HG03342 (cell line): Measurements from ENCODE around the gene ATAD5.
A peak's percentile ranks its signal among the peaks of the same experiment; 100 is the strongest.
"Not testable (repeated sequence)": the region's sequence is repeated elsewhere in the genome, so short reads cannot be mapped to it uniquely, and the experiment has no call there.

Source experiments
- ATAC-seq: cut with Tn5 transposase; IDR thresholded peaks from one replicate; pipeline ENCODE4 v1.9.1; 2021; ENCODE audit warnings: mild to moderate bottlenecking, moderate library complexity; ENCODE audit not compliant: unreplicated experiment

The ATAD5 gene, protein sequence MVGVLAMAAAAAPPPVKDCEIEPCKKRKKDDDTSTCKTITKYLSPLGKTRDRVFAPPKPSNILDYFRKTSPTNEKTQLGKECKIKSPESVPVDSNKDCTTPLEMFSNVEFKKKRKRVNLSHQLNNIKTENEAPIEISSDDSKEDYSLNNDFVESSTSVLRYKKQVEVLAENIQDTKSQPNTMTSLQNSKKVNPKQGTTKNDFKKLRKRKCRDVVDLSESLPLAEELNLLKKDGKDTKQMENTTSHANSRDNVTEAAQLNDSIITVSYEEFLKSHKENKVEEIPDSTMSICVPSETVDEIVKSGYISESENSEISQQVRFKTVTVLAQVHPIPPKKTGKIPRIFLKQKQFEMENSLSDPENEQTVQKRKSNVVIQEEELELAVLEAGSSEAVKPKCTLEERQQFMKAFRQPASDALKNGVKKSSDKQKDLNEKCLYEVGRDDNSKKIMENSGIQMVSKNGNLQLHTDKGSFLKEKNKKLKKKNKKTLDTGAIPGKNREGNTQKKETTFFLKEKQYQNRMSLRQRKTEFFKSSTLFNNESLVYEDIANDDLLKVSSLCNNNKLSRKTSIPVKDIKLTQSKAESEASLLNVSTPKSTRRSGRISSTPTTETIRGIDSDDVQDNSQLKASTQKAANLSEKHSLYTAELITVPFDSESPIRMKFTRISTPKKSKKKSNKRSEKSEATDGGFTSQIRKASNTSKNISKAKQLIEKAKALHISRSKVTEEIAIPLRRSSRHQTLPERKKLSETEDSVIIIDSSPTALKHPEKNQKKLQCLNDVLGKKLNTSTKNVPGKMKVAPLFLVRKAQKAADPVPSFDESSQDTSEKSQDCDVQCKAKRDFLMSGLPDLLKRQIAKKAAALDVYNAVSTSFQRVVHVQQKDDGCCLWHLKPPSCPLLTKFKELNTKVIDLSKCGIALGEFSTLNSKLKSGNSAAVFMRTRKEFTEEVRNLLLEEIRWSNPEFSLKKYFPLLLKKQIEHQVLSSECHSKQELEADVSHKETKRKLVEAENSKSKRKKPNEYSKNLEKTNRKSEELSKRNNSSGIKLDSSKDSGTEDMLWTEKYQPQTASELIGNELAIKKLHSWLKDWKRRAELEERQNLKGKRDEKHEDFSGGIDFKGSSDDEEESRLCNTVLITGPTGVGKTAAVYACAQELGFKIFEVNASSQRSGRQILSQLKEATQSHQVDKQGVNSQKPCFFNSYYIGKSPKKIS (N-terminal part only)

DNA sequence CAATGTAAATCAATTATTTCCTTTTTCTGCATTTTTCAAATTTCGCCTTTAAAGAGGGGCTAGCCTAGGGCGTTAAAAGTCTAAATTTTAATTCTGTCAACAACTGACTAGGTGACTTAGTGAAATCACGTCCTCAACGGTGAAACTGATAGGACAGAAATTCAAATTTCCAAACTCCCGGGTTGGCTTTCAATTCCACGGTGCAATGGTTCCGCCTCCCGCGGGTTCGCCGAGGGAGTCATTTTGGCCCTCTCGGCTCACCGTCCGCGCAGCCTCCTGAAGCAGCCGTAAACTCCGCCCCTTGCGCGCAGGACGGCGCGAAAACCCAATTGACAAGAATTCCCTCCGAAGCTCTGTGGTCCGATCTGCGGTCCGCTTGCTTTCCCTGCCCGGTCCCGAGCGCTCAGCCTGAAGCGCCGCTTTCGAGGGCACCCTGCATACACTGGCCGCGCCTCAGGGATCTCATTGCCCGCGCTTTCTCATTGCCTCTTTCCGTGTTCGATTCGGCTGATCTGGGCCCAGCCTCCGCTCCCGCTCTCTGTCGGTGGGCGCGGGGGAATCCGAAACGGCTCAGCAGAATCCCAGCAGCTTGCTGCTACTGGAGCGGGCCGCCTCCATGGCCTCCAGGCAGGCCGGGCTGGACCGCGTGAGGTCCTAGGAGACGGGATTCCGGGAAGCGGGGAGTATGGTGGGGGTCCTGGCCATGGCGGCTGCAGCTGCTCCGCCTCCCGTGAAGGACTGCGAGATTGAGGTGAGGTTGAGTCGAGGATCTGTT is at the start of gene ATAD5:
TSS of gene ATAD5 (plus strand) at position 304 of the 775 bp plus-strand sequence. CDS start at position 686, 382 bp downstream.
- ATAC-seq: peak; percentile 57

DNA sequence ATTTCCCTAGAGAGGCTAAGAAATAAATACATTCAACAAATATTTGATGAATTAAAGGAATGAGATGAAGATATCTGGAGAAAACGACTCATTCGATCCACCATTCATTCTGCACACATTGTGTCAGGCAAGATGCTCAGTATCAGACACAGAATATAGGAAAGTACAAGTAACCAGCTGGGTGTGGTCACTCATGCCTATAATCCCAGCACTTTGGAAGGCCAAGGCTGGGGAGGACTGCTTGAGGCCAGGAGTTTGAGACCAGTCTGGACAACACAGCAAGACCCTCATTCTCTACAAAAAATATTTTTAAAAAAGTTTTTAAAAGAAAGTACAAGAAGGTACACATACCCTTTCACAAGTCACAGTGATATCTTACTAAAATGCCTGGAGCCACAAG is 49.6 kb upstream of the ATAD5 start:
- no peak for ATAC-seq

DNA sequence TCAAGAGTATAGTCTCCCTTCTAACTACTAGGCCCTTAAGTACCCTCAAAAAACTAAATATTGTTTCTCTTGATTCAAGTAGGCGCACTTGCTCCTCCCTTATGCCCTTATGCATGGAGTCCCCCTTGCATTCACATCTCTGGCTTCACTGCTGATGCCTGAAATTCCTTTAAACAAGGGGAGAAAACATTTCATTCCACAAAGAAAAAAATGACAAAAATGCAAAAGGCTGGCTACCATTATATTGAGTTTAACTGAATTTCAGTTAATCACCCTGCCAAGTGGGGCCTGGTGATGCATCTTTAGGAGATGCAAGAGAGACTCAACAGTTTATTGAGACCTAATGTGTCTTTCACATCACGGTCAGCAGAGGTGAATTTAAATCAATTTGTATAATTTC is 42.8 kb upstream of the ATAD5 start:
- ATAC-seq: no peak

DNA sequence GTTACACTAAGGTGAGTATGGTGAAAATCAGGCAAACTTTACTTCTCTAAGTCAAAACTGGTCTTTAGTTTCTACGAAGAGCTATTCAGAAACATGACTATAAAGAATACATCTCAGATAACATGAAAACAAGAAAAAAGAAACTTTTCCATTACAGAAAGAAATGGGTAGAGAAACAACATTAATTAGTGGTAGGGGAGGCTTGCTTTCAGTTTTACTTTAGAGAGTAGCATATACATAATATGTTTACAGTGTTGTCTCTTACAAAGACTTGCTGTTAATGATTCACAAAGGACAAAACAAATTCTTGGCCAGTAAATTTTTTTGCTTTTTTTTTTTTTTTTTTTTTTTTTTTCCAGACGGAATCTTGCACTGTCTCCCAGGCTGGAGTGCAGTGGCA is 41.5 kb upstream of the ATAD5 start:
- no peak for ATAC-seq

DNA sequence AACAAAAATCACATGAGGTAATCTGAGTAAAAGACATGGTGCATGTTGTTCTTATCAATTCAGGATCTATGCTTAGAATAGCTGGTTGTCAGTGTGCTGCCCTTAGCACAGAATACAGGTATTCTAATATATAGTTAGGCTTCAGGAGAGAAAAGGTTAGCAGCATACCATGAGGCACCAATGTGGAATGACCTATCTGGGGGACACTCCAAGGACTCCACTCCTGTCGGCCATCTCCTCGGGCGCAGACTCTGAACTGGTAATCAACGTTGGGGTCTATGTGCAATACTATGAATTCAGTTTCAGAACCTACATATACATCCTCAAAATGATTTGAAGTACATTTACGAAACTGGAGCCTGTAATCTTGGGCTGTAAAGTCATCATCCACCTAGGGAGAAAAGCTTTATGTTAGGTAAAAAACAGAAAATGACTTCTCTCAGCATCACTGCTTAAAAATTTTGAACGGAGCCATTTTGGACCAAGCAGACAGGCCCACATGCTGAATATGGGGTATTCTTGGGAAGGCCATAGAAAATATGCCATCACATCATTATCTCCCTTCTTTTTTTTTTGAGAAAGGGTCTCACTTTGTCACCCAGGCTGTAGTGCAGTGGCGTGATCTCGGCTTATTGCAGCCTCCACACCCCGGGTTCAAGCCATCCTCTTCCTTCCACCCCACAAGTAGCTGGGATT is 38.3 kb upstream of the ATAD5 start:
- ATAC-seq: no peak

DNA sequence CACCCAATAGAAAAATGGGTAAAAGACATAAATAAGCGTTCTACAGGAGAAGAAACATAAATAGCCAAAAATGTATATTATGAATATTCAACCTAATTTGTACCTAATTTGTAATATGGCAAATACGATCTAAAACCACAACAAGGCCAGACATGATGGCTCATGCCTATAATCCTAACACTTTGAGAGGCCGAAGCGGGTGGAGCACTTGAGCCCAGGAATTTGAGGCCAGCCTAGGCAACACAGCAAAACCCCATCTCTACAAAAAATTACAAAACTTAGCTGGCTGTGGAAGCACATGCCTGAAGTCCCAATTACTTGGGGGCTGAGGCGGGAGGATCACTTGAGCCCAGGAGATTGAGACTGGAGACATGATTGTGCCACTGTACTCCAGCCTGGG is 37.4 kb upstream of the ATAD5 start:
- no peak for ATAC-seq

DNA sequence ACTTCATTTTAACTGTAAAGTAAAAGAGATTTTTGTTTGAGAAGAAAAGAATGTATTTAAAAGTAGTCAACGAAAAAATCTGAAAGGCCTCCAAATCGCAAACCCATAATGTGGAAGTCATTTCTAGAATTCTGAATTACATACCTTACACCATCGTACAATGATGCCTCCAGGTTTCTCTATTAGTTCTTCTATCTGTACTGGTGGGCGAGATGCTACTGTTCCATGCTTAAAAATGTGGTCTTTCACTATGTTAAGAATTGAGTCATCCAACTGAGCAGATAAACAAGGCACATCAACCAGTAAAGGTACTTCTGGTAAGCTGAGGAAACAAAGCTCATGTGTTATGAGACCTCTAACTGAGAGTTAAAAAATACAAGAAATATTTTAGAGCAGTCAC is 35.8 kb upstream of the ATAD5 start:
- no peak for ATAC-seq

DNA sequence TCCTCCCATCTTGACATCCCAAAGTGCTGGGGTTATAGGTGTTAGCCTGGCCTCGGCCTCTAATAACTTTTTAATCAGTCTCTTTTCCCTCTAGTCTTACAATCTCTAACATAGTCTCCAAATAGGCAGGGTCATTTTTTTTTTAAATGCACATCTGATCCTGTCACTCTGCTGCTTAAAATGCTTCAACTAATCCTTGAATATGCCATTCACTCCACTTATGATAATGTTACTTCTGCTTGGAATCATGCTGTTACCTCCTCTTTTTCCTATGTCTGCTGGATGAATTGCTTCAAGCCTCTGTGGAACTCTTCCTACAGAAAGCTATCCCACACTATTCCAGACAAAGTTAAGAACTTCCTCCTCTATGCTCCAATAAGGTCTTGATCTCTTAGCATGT is 30.1 kb upstream of the ATAD5 start:
- no peak for ATAC-seq

DNA sequence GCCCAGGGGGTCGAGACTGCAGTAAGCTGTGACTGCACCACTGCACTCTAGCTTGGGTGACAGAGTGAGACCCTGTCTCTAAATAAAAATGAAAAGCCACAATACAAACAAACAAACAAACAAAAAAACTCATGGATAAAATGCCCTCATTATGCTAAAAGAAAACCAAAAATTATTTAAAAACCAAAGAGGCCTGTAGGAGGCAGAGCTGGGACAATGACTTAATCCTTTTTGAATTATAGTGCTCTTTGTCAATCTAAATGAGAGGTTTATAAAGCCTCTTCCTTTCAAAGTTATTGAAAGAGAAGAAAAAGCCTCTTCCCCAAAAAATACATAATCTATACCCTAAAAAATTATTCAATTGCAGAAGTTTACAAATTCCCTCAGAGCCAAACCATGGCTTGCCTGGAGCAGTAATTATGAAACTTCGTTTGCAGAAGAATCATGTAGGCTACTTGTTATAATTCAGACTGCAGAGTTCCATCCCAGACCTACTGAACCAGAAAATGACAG is 25.8 kb upstream of the ATAD5 start:
- no peak for ATAC-seq

DNA sequence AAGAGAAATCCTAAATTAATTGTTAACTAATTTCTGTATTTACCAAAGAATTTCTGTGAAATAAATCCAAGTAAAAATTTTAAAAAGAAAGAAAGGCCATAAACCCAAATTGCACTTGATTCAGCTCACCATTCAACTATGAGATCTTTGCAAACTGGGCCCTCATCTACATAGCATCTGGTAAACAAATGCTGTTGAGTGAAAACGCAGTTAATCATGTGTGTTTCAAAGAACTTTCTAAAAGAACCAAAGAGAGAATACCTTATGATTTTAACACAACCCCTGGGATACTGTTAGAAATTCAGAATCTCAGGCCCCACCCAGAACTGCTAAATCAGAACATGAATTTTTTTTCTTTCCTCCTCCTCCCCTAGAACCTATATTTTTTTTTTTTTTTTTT is 23.9 kb upstream of the ATAD5 start:
- no peak for ATAC-seq

DNA sequence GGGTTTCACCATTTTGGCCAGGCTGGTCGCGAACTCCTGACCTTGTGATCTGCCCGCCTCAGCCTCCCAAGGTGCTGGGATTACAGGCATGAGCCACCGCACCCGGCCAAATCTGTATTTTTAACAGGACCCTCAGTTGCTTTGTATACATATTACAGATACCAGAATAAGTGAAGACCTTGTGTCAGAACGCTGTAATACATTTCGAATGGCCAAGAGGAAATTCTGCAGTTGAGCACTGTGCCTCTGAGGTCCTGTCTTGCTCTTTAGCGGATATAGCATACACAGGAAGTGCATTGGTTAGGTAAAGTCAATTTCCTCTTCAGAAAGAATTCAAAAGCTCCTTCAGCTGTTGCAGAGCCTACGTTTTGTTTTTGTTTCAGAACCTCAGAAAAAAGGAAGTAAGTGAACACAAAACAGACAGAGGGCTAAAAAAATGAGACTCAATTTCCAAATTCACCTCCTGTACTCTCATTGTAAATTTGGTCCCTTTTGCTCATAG is 22.9 kb upstream of the ATAD5 start:
- ATAC-seq: peak; percentile 90

DNA sequence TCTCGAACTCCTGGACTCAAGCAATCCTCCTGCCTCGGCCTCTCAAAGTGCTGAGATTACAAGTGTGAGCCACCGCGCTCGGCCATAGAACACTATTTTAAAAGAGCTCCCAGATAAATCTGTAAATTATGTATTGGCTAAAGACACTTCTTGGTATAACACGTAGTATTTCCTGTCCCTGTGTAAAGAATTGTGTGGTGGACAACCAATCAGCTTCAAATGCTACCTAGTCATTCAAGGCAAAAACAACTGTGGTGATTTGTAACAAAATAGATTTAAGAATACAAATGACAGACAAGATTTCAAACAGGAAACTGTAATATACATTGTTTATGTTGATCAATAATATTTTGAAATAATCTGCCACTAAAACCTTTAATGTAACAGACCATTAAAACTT is 21.9 kb upstream of the ATAD5 start:
- no peak for ATAC-seq

DNA sequence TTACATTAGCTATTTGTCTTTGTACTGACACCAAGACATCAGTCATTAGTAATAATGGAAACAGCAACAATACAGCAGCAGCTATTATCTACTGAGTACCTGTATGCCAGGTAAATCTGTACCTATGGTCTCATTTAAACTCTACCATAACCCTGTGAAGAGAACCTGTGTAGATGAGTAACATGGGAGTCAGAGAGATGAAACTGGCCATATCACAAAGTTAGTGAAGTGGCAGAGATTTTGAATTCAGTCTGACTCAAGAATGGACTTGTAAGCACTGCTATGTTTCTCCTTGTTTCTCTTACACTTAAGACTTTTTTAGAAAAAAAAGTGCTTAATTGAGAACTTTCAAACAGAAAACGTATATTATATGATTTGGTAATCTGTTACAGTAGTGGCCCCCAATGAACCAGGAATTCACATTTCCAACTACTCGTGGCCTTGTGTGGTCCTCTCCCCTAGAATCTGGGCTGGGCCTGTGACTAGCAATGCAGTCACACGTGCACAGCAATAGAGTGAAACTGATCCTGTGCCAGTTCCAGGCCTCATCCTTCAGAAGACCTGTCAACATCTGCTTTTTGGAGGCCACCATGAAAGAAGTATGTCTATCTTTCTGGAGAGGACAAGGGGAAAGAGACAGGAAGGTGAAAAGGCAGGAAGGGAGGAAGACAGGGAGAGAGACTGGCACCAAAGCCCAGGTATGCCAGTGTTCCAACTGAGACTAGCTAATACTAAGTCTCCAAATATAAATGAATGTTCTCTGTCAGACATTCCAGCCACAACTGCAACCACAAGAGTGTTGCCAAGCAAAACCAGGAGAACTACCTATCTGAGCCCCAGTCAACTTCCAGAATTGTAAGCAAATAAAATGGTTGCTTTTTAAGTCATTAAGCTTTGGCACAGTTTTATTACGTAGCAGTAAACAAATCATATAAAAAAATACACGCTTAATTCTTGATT is 19.3 kb upstream of the ATAD5 start:
- no peak for ATAC-seq

DNA sequence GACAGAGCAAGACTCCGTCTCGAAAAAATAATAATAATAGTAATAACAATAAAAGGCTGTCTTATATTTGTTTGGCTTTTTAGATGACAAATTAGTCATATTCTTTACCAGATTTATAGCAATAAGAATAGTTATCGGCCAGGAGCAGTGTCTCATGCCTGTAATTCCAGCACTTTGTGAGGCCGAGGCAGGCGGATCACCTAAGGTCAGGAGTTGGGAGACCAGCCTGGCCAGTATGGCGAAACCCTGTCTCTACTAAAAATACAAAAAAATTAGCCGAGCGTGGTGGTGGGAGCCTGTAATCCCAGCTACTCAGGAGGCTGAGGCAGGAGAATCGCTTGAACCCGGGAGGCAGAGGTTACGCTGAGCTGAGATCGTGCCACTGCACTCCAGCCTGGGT is 17.5 kb upstream of the ATAD5 start:
- ATAC-seq: not testable (repeated sequence)

DNA sequence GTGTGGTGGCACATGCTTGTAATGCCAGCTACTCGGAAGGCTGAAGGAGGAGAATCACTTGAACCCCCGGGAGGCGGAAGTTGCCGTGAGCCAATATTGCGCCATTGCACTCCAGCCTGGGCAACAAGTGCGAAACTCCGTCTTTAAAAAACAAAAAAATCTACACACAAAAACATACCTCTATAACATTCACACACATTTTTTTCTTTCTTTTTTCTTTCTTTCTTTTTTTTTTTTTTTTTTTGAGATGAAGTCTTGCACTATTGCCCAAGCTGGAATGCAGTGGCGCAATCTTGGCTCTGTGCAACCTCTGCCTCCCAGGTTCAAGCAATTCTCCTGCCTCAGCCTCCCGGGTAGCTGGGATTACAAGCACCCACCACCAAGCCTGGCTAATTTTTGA is 16.9 kb upstream of the ATAD5 start:
- not testable (repeated sequence) for ATAC-seq

DNA sequence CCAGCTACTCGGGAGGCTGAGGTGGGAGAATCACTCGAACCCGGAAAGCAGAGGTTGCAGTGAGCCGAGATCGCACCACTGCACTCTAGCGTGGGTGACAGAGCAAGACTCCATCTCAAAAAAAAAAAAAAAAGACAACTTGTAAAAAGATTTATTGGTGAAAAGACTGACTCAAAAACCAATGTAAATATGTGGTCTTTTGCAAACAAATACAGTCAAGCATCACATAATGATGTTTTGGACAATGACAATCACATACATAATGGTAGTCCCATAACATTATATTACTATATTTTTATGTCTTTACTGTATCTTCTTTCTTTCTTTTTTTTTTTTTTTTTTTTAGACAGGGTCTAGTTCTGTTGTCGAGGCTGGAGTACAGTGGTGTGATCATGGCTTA is 15.6 kb upstream of the ATAD5 start:
- ATAC-seq: no peak

DNA sequence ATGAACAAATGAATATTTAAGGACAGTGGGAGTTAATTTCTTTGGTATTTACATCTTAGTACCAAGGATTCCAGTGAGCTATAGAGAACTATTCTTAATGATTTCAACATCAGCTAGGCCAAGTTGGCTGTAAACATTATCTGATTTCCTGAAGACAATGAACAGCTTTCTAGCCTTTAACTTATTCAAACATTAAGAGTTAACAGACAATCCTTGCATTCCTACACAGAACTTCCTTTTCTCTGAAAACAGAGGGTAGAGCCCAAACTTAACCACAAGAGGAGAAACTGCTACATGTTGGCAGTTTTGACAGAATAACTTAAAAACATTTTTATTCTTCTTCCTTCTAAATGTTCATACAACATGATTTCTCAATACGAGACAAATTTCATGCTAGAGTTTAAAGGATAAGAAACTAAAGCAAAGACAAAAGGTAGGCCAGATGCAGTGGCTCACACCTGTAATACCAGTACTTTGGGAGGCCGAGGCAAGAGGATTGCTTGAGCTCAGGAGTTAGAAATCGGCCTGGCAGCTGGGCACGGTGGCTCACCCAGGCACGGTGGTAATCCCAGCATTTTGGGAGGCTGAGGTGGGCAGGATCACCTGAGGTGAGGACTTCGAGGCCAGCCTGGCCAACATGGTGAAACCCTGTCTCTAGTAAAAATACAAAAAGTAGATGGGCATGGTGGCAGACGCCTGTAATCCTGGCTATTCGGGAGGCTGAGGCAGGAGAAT is 11.6 kb upstream of the ATAD5 start:
- no peak for ATAC-seq
